ENCODE results near the gene TRIM69.

The TRIM69 gene

GRCh38 chr15:44813231-44813630 is 76.9 kb downstream of the TRIM69 start:
- Histone ChIP-seq H3K4me1 (ENCODE audit: insufficient read depth, low read length) (no peaks in the 10 kb centered on the region), H3K4me3 (ENCODE audit: low read depth in 1 of 2, low read length in 2 of 2) (no peak overlapping the region), H3K9me3 (ENCODE audit: low read length) (no peaks in the 10 kb centered on the region), H3K27me3 (ENCODE audit: control insufficient read depth in 1 of 2, insufficient read depth in 2 of 2, low read length in 2 of 2) (no peaks in the 10 kb centered on the region), H3K27ac (ENCODE audit: low read depth, low read length) (no peak overlapping the region), H3K36me3 (ENCODE audit: insufficient read depth, low read length) (no peaks in the 10 kb centered on the region), H3K9ac (ENCODE audit: low read length) (no peak overlapping the region)
